HG03196 (cell line): ENCODE measurements around the gene FAM193B.

Experiments
- ATAC-seq: cut with Tn5 transposase; IDR thresholded peaks from one replicate; pipeline ENCODE4 v1.9.1; 2021; ENCODE audit not compliant: unreplicated experiment

FAM193B gene

GRCh38 chr5:177554474-177555111 is at the start of gene FAM193B:
FAM193B (minus strand) TSS chr5:177554563; CDS start chr5:177554458, 105 bp downstream.
- ATAC-seq, result peak; percentile 83

DNA sequence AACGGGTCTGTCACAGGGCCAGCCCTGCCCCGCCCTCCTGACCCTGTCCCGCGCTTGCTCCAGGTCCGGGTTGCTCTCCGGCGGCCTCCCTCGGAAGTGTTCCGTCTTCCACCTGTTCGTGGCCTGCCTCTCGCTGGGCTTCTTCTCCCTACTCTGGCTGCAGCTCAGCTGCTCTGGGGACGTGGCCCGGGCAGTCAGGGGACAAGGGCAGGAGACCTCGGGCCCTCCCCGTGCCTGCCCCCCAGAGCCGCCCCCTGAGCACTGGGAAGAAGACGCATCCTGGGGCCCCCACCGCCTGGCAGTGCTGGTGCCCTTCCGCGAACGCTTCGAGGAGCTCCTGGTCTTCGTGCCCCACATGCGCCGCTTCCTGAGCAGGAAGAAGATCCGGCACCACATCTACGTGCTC is 49.8 kb upstream of the FAM193B start:
- ATAC-seq, result no peak

DNA sequence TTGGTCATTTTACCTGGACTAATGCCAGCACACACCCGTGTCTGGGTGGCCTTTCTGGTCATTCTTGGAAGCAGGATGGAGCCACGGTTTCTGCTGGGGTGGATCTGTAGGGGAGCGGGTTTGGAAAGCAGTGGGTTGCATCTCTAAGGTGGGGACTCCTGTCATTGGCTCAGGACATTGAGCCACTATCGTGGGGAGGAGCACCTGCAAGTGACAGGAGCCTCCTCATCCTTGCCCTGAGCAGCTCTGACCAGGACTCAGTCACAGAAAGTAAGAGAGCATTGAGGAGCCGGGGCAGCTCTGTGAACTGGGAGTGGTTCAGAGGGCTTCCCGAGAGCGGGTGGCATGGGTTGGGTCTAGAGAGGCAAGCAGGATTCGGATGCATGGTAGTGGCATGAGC is 49.3 kb upstream of the FAM193B start:
- ATAC-seq, result no peak

GRCh38 chr5:177602458-177602830 is 48.1 kb upstream of the FAM193B start:
- no peak for ATAC-seq

DNA sequence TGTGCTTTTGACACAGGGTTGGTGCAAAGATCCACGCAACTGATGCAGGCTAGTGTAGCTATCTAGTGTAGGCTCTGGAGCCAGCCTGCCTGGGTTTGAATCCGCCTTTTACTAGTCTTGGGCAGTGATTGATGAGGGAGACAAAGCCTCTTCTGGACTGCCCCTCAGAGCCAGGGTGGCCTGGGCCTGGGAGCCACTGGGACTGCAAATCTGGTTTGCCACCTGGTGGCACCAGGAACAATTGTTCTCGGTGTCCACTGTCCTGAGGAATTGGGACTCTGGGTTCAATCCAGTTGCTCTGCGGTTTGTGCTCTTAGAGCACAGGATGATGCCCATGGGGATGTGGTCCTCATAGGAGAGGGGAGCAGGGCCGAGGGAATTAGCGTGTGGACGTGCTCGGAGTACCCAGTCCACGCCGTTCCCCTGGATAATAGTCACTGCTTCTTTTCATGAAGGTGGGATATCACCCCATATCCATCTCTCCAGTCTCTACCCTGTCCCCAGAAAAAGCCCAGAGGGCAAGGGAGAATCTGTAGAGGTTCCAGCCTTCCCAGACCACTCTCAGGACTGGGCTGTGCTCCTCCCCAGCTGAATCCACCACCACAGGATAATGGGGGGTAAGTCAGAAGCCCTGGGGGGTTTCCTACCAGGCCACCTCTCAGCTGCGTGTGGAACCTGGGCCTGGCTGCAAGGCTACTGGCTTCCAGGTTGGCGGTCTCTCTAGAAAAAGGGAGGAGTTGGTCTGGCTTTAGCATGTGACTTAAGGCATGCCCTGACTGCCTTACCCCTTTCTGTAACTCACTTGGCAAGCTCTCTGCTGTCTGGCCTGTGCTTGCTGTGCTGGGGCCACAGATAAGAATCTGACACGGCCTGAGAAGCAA is 47.5 kb upstream of the FAM193B start:
- ATAC-seq, result no peak

- ATAC-seq, result no peak
Measured at GRCh38 chr5:177601126-177601525, 46.8 kb upstream of the FAM193B start.

DNA sequence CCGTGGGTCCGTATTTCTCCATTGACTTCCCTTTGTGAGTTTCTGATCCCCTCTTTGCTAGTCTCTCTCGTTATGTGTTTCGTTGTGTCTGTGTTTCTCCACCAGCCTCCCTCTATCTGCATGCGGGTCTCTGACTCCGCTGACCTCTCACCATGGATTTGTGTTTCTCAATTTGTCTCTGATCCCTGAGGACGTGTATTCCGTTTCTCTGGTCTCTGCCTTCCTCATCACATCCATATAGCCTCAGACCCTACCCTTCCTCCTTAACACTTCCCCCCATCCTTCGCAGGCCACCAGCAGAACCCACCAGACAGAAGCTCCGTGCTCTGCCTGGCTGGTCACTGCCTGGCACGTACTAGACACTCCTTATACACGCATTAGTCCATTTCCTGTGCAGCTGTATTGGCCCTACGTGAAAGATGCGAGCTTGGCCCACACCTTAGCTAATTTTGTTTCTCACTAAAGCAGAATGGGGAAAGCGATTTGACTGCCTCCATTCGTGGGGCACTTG is 46.2 kb upstream of the FAM193B start:
- ATAC-seq, result no peak

DNA sequence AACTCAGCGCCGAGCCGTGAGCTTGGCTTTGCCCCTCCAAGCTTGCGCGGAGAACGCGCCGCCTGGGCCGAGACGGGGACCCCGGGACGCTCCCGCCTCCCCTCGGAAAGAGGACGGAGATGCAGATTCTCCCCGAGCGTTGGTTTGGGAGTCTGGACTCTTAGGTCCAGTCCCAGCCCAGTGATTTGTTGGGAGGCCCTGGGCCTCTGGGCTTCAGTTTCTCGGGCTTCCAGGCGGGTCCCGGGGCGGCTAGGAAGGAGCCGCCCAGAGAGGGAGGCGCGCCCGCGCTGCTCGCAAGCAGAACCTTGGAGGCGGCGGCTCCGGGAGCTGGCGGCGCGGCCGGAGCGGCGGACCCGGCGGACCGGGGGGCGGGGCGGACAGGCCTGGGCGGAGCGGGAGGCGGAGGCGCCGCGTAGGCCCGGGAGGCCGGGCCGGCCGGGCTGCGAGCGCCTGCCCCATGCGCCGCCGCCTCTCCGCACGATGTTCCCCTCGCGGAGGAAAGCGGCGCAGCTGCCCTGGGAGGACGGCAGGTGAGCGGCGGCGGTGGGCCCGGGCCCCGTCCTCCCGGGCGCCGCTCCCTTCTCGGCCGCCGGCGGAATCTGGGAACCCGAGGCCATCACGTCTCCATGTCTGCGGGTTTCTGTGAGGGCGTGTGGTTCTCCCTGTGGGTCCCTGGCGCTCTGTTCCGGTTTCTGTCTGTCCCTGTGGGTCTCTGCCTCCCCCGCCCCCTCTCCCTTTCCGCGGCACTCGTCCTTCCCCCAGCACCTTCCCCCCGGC is 45.6 kb upstream of the FAM193B start, which contains the start of gene B4GALT7:
Gene B4GALT7 (plus strand): TSS at position 402 of the 777 bp plus-strand sequence. CDS start 79 bp downstream, at position 481.
- ATAC-seq, result peak; percentile 90

DNA sequence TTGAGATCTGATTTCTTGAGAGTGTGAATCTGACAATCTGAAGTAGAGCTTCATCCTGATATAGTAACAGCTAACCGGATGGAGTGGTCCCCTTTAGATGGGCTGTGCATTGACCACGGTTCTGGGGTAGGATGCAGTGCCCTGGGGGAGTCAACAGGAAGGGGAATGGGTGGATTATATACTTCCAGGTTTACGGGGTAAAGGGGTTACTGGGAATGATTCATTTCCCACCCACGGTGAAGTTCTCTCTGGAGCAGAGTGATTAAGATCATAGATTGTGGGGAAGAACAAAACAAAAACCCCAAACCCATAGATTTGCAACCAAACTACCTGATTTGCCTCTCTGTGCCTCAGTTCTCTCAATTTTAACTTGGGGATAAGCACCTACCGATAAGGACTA is 44.1 kb upstream of the FAM193B start:
- no peak for ATAC-seq

DNA sequence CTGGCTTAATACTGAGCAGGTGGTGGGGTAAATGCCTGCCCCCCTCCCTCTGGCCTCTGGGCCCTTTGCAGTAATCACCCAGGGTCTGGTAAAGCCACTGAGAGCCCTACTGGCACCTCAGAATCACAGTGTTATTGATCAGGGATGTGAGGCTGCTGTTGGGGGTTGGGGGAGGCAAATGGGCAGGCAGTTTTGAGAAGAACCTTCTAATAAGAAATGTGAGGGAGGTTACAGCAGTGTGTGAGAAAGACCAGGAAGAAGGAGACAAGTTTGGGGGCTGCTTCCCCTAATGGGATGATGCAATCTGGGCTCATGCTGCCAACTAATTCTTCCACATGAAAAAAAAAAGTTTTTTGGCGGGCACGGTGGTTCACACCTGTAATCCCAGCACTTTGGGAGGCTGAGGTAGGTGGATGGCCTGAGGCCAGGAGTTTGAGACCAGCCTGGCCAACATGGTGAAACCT is 42.4 kb upstream of the FAM193B start:
- no peak for ATAC-seq

DNA sequence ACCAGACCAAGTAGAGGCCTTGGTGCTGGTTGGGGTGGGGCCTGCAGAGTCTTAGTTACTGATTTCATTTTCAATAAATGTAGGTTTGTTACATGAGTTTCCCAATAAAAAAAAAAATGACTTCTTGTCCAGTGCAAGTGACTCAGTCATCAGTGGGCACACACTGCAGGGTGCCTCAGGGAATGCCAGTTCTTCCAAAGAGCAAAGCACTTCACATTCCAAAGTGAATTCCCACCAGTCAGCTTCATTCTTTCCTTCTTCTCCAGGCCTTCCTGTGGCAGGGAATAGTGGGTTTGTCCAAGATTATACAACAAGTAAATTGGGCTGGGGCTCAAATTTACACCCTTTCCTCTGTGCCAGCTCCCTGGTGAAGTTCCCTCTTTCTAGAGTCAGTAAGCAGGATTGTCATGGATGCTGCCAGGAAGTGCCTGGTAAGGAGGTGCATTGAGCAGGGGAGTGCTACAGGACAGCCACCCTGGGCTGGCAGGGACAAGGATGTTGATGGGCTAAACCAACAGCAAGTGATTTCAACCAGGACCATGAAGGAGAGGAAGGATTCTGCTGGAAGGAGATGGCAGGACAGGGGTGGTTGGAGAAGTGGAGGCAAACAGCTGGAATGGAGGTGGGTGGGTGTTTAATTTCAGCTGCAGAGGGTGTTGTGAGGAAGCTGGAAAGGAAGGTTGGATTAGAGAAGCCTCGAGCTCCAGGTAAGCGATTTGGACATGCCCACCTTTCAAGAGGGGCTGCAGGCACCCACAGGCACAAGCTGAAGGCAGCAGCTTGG is 41.8 kb upstream of the FAM193B start:
- no peak for ATAC-seq

DNA sequence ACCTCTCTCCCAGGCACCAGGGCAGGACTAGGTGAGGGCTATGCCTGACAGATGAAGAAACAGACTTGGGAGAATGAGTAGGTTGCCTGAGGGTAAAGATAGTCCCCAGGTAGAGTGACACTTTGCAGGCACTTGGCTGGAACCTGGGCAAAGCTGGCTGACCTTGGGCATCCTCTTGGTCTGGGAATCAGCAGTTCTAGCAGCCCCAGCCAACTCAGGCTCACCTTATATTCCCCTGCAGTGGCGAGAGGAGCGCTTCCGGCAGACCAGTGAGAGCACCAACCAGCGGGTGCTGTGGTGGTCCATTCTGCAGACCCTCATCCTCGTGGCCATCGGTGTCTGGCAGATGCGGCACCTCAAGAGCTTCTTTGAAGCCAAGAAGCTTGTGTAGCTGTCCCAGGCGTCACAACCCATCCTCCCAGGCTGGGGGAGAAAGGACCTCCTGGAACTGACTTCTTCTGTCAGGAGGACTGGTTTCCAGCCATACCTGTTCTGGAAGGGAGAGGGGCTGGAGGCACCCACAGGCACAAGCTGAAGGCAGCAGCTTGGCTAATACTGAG is 40.7 kb upstream of the FAM193B start:
- ATAC-seq, result no peak

- ATAC-seq, result no peak
Measured at GRCh38 chr5:177594071-177594470, 39.7 kb upstream of the FAM193B start.

- no peak for ATAC-seq
Measured at GRCh38 chr5:177593511-177593910, 39.1 kb upstream of the FAM193B start.

DNA sequence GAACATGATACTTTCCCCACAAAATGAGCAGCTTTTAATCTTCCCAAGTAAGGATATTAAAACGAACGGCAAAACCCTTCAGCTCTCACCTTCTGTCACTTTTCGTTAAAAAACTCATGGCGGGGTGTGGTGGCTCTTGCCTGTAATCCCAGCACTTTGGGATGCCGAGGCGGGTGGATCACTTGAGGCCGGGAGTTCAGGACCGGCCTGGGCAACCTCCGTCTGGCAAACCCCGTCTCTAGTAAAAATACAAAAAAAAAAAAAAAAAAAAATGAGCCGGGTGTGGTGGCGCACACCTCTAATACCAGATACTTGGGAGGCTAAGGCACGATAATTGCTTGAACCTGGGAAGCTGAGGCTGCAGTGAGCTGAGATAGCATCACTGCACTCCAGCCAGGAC is 38.5 kb upstream of the FAM193B start:
- no peak for ATAC-seq

GRCh38 chr5:177592010-177592834 is 37.9 kb upstream of the FAM193B start, which contains the start of gene TMED9:
TMED9 (plus strand) TSS chr5:177592203; CDS start chr5:177592215, 12 bp downstream.
- ATAC-seq, result peak; percentile 96

GRCh38 chr5:177591690-177592009 is 37.3 kb upstream of the FAM193B start:
- ATAC-seq, result no peak

DNA sequence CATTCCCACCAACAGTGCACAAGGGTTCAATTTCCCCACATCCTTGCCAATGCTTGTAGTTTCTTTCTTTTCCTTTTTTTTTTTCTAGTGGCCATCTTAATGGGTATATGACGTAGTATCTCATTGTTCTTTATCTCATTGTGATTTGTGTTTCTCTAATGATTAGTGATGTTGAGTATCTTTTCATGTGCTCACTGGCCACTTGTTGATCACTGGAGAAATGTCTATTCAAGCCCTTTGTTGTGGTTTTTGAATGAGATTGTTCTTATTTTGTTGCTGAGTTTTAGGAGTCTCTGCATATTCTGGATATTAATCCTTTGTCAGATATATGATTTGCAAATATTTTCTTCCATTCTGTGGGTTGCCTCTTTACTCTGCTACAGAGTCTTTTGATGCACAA is 36.0 kb upstream of the FAM193B start:
- no peak for ATAC-seq

DNA sequence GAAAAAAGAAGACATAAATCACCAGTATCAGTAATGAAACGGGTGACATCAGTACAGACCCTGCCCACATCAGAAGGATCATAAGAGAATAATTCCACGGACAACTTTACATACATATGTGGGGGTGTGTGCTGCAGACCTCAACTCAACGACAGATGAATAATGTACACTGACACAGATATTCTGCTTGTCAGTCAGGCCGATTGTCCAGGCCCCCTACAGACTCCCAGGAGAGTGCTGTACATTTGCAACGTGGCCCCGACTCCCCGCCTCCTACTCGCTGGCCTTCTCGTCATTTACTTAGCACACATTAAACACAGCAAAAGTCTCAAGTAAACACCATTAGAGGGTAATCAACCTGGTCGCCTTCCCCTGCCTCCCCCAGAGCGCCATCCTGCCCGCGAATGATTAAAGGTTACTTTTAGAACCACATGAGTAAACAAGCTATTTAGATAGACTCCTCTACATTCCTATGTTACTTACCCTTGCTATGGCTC is 34.1 kb upstream of the FAM193B start:
- ATAC-seq, result no peak
